Left forelimb (tissue), 1 donor: ENCODE results near the gene CD34.

Source experiments
- DNase-seq: peaks from one replicate; pipeline ENCODE4 v3.0.0-alpha.2; 2018; ENCODE audit warnings: low spot score

The CD34 gene

DNA sequence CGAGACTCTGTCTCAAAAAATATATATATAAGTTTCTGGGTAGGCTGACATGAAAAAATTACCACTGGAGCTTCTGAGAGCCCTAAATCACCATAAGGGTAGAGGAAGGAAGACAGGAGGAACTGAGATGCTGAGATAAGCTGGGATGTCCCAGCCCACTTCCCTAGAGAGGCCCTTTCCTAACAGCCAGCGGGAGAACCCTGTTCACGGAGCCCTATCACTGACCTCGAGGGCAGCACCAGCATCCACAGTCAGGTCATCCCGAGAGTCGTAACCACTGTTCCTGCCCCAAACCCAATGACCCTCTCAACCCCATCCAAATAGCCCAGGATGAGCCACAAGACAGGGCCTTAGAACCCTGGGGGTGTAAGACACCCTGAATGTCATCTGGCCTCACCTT lies 77.5 kb downstream of the CD34 start:
- DNase-seq, result no peak

DNA sequence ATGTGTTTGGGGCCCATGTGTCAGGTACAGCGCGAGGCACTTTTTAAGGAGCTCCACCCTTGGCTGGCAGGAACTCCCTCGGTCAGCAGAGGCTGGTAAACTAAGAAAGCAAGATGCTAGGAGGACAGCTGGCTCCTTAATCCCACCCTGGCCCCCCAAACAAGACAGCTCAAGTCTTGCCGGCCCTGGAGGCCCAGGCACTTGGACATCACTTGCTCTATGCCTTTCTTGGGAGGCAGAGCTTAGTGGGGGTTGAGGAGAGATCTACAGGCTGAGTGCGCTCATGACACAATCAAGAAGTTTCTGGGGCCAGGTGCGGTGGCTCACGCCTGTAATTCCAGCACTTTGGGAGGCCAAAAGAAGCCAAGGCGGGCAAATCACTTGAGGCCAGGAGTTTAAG lies 78.1 kb downstream of the CD34 start:
- no peak for DNase-seq

DNA sequence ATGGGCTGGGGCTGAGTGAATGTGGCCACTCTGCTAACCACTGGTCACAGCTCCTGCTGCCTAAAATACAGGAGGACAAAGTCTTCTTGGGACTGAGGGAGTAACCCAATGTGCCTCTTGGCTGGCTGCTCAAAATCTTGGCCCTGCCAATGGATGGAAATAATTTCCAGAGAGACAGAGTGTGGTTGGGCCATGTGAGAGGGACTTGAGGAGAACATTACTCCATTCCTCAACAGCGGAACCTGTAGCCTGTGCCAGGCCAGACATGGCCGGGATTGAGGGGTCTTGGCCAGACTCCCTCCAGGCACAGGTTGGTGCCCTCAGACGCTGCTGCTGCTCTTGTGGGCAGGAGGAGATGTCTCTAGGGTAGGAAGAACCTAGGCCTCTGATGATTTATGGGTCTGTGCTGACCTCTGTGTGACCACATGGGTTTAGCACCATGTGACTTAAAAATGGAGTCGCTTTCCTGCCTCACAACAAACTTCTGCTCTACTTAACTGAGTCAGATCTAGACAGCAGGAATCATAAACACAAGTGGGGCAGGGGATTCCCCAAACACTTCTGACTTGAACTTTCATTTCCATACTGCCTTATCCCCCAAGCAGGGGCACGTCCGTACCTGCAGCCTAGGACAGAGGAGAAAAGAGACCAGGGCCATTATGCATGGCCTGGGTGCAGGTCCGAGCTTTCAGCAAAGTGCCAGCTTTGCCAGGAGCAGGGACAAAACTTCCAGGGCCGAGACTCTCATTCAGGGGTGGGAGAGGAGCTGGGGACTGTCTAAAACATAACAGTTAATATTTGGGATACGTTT lies 79.2 kb downstream of the CD34 start:
- no peak for DNase-seq
